Adrenal gland (tissue), 12 donors: ENCODE results near the gene TASOR2. TPM values are rescaled to one million over a fixed set of nuclear protein-coding genes. Genes with fewer than 3 reads are reported as not detected.

ENCODE experiments used
- DNase-seq, 7 donors: peaks; one replicate each; pipeline ENCODE4 v3.0.0-alpha.2; 2019 to 2020
- H3K27ac ChIP-seq, 5 donors: fragments of 200-600 bp; sonication (generic) in 4 of 5; 1 replicate in 3 of 5; 2 replicates in 2 of 5; pipeline versions ENCODE4 v1.5.1 to v1.8.0; 2016 to 2020; ENCODE audit warnings: mild to moderate bottlenecking in 1 of 5
- H3K27me3 ChIP-seq: fragments of 200-600 bp; 2 replicates; pipeline ENCODE4 v1.8.0; 2021
- H3K36me3 ChIP-seq, 2 donors: fragments of 200-600 bp; replicated peaks in 1 of 2; 1 replicate in 1 of 2; 2 replicates in 1 of 2; pipeline versions ENCODE4 v1.5.1 to v1.8.0; 2018 to 2022
- H3K4me1 ChIP-seq, 2 donors: fragments of 200-600 bp; replicated peaks in 1 of 2; 1 replicate in 1 of 2; 2 replicates in 1 of 2; pipeline versions ENCODE4 v1.5.1 to v1.8.0; 2018 to 2021
- H3K4me3 ChIP-seq, 4 donors: fragments of 200-600 bp; sonication (generic) in 3 of 4; one replicate each; pipeline ENCODE4 v1.5.1; 2016 to 2018
- H3K9me3 ChIP-seq, 3 donors: fragments of 200-600 bp; sonication (generic) in 1 of 3; replicated peaks in 1 of 3; 1 replicate in 2 of 3; 2 replicates in 1 of 3; pipeline versions ENCODE4 v1.5.1 to v1.8.0; 2016 to 2021
- POLR2A ChIP-seq, 2 donors: fragments of 450-650 bp; IDR thresholded peaks; one replicate each; pipeline ENCODE4 v1.6.1; 2017; ENCODE audit warnings: antibody characterized with exemption in 2 of 2, mild to moderate bottlenecking in 2 of 2, moderate library complexity in 1 of 2
- WGBS, 4 donors: extraction: QIAGEN DNeasy Blood & Tissue Kit in 2 of 4; methylation state at CpG; one replicate each; pipeline versions ENCODE4 v1.1.5 to v1.1.7; 2013 to 2017; 5-methylcytosine and 5-hydroxymethylcytosine counted together
- intact Hi-C, 2 donors: fragments of 100-400 bp; cut with DNase I; formaldehyde crosslinking; loops; one replicate each; pipeline versions ENCODE4 v1.14.1 to v1.15.0; 2022 to 2023
- polyA plus RNA-seq, 3 donors: library from polyadenylated mRNA; stranded (reverse); fragments of 200-250 nt in 2 of 3; fragments of 350-450 nt in 1 of 3; fragmentation: Illumina TruSeq in 1 of 3; extraction: RNeasy Lipid Tissue Mini Kit (QIAGEN cat#74804) in 1 of 3; gene quantifications; one replicate each; pipeline ENCODE4 v1.2.3, GENCODE V29; 2013 to 2014
- total RNA-seq, 9 donors: library from RNA; depleted of rRNA in 4 of 9; stranded (reverse); fragments of >200 nt in 4 of 9; fragments of 120-200 nt in 1 of 9; fragmentation: NEBNext Ultra II Directional in 1 of 9; extraction: Animal tissue kit (Norgen Biotek cat#: 25700) in 1 of 9; gene quantifications; one replicate each; pipeline versions ENCODE4 v1.1.0 to v1.2.4, GENCODE V29; 2013 to 2023
- TF ChIP-seq, protein P1 (sequence below), 6 experiments: fragments of 450-650 bp in 4 of 6; fragments of 200-600 bp in 2 of 6; sonication (generic) in 1 of 6; IDR thresholded peaks; 1 replicate in 5 of 6; 2 replicates in 1 of 6; pipeline versions ENCODE4 v1.5.1 to v1.8.0; 2016 to 2021; ENCODE audit warnings: antibody characterized with exemption in 6 of 6, mild to moderate bottlenecking in 2 of 6, moderate library complexity in 1 of 6
- donor health status: healthy with polysubstance abuse.
- donor health status: Bipolar disorder and iron deficiency.
- donor health status: DM: yes; HTN: yes; CAD: no.
- donor health status: DM: no; HTN: no; CAD: no.
- donor health status: DM: no; HTN: no; CAD: no.
- donor health status: DM: yes; HTN: yes; CAD: no.

TASOR2 gene
- total and polyA plus RNA-seq, 12 donors: 15.4 to 182 (median 51.1) TPM

DNA sequence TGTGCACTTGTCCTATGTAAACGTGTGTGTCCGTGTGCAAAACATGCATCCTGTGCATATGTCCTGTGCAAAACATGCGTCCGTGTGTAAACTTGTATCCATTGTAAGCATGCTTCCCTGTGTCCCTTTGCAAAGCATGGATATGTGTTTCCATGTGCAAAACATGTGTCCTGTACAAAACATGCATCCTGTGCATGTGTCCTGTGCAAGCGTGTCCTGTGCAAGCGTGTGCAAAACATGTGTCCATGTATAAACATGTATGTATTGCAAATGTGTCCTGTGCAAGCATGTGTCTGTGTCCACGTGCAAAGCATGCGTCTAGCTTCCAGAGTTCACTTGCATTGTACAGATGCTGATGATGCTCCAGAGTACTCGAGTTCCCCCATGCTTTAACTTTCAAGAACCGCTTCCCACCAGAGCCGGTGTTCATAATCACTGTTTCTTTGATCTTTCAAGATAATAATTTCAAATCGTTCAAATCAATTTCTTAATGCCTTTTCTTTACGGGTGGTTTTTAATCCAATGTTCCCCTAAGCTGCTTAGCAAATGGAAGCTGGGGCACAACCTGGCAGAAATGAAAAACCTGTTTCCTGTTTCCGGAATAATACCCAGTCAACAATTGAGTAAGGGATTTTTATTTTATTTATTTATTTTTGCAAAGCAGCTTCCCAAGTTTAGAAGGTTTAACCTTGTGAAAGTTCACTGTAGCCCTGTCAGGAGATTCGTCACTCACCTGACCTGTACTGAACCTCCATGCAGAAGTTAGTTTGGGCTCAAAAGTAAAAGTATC lies 17.6 kb upstream of the TASOR2 start:
- H3K4me1 ChIP-seq: peaks cover 0 to 40% of the 10 kb centered on the region in 2 donors
- H3K27me3 ChIP-seq: no peaks in the 10 kb centered on the region
- peak overlapping the region in 2 of 4 donors; percentile 75 to 89 for H3K4me3 ChIP-seq
- DNase-seq: no peak
- H3K9me3 ChIP-seq: no peaks in the 10 kb centered on the region
- intact Hi-C loops: no loop called here
- H3K27ac ChIP-seq: peak overlapping the region in 1 of 5 donors; percentile 94
- H3K36me3 ChIP-seq: no peaks in the 10 kb centered on the region
- TF ChIP-seq, protein P1, sequence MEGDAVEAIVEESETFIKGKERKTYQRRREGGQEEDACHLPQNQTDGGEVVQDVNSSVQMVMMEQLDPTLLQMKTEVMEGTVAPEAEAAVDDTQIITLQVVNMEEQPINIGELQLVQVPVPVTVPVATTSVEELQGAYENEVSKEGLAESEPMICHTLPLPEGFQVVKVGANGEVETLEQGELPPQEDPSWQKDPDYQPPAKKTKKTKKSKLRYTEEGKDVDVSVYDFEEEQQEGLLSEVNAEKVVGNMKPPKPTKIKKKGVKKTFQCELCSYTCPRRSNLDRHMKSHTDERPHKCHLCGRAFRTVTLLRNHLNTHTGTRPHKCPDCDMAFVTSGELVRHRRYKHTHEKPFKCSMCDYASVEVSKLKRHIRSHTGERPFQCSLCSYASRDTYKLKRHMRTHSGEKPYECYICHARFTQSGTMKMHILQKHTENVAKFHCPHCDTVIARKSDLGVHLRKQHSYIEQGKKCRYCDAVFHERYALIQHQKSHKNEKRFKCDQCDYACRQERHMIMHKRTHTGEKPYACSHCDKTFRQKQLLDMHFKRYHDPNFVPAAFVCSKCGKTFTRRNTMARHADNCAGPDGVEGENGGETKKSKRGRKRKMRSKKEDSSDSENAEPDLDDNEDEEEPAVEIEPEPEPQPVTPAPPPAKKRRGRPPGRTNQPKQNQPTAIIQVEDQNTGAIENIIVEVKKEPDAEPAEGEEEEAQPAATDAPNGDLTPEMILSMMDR (IDR thresholded peaks at IDR 0.05): no peak
- no peak for TF ChIP-seq POLR2A (IDR thresholded peaks at IDR 0.05)
- 31 to 35% (median 33%) methylated on average over 15 of the region's 15 CpGs for WGBS, 4 donors

DNA sequence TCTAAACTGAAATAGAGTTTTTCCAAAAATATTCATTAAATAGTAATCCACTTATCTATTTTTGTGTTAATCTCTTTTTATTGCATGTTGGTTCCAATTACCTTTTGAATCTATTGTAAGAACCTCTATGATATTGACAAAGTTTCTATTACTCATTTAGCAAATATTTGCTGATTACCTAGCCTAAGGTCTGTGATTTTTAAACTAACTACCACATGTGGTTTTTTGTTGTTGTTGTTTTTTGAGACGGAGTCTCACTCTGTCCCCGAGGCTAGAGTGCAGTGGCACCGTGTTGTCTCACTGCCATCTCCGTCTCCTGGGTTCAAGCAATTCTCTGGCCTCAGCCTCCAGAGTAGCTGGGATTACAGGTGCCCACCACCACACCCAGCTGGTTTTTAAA lies 16.2 kb upstream of the TASOR2 start:
- Histone ChIP-seq H3K4me3 (no peak overlapping the region), H3K36me3 (no peaks in the 10 kb centered on the region), H3K4me1 (peaks cover 0 to 31% of the 10 kb centered on the region in 2 donors), H3K9me3 (no peaks in the 10 kb centered on the region), H3K27me3 (no peaks in the 10 kb centered on the region), H3K27ac (no peak overlapping the region)
- intact Hi-C loops: no loop called here
- WGBS, 4 donors: 85 to 88% (median 86%) methylated on average over 4 of the region's 4 CpGs
- TF ChIP-seq POLR2A (IDR thresholded peaks at IDR 0.05): no peak
- TF ChIP-seq, protein P1 (IDR thresholded peaks at IDR 0.05): no peak
- no peak for DNase-seq

DNA sequence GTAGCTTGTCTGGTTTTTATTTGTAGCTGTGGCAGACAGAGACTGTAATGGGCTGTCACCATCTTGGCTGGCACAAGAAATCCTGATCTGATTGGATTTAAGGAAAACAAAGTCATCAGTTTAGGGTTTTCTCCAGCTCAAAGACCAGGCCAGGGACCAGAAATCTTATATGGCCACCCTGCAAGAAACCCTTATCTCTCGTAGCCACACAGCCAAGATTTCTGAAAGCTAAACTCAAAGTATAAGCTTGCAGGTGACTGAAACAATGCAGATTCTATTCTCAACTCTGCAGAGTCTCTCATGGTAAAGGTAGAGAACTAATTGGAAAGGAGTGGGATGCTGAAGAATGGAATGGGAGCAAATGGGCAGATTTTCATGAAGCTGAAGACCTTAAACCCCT lies 15.0 kb upstream of the TASOR2 start:
- DNase-seq: no peak
- TF ChIP-seq, protein P1 (IDR thresholded peaks at IDR 0.05): no peak
- TF ChIP-seq POLR2A (IDR thresholded peaks at IDR 0.05): no peak
- 89 to 97% (median 90%) methylated on average over 1 of the region's 1 CpG for WGBS, 4 donors
- no peaks in the 10 kb centered on the region for H3K9me3 ChIP-seq
- no peak overlapping the region for H3K27ac ChIP-seq
- H3K4me3 ChIP-seq: no peak overlapping the region
- H3K36me3 ChIP-seq: no peaks in the 10 kb centered on the region
- H3K4me1 ChIP-seq: peaks cover 0 to 20% of the 10 kb centered on the region in 2 donors
- H3K27me3 ChIP-seq: no peaks in the 10 kb centered on the region
- intact Hi-C loops: no loop called here

DNA sequence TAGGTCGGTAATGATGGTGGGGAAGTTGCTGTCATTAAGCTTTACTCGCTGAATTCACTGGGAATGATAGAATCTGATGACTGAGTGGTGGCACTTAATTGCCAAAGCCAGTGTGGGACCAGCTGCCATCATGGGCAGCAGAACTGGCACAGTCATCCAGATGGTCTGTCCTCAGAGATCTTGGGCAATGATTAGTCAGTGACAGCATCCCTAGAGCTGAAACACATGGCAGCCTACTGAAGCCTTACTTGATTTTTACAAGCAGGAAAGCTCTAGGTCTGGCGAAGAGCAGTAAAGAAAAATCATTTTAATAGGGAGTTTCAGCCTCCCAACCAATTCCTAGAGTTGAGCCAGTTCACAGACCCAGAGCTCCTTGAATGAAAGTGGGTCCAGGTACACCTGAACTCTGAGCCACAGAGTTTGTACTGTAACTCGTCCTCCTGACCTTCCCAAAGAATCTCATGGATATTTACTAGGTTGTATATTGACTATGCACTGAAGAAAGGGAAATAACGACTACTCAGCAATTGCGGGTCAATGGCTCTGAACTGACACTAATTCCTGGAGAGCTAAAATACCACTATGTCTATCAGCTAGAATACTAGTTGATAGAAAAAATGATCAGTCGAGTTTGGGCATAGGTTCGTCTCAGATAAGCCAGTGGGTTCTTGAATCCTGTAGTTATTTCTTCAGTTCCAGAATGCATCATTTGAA lies 13.8 kb upstream of the TASOR2 start:
- Histone ChIP-seq H3K27ac (no peak overlapping the region), H3K9me3 (no peaks in the 10 kb centered on the region), H3K4me3 (no peak overlapping the region), H3K27me3 (no peaks in the 10 kb centered on the region), H3K36me3 (no peaks in the 10 kb centered on the region), H3K4me1 (peaks cover 0 to 9% of the 10 kb centered on the region in 2 donors)
- TF ChIP-seq POLR2A (IDR thresholded peaks at IDR 0.05): no peak
- TF ChIP-seq, protein P1 (IDR thresholded peaks at IDR 0.05): no peak
- DNase-seq: no peak
- intact Hi-C loops: no loop called here
- 58 to 82% (median 73%) methylated on average over 6 to 8 of the region's 8 CpGs for WGBS, 4 donors
